ENCODE results near the gene PRR15L. TPM values are rescaled to one million over a fixed set of nuclear protein-coding genes. Genes with fewer than 3 reads are reported as not detected.

Gene PRR15L
- total and polyA plus RNA-seq, 8 donors = 28.2 to 56.2 (median 40.8) TPM

GRCh38 chr17:47994724-47995123, 37.0 kb upstream of the PRR15L start:
- H3K27me3 ChIP-seq = peaks cover 0 to 38% of the 10 kb centered on the region in 2 donors
- intact Hi-C loops (cut with DNase I) = no loop called here
- DNase-seq (no peak), ATAC-seq (no peak)
- H3K36me3 ChIP-seq = no peaks in the 10 kb centered on the region
- no peaks in the 10 kb centered on the region for H3K4me1 ChIP-seq
- H3K4me3 ChIP-seq = no peak overlapping the region
- TF ChIP-seq CTCF (IDR thresholded peaks at IDR 0.05) = no peak
- H3K9me3 ChIP-seq = no peaks in the 10 kb centered on the region
- no peak overlapping the region for H3K27ac ChIP-seq

DNA sequence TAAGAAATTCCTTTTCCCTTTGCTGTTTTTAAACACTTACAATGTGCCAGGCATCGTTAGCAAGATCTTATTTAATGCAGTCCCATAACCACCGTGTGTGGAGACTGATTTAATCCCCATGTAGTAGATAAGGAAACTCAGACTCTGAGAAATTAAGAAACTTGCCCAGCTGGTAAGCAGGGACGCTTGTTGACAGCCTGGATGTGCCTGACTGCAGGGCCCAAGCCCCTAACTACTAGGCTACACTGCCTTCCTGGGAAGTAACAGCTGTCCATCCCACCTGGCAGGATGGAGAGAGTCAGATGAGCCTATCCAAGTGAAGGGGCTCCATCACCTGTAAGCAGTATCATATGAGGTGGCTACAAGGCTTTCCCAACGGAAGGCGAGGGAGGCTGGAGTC, 36.3 kb upstream of the PRR15L start:
- TF ChIP-seq CTCF (IDR thresholded peaks at IDR 0.05) = no peak
- DNase-seq (no peak), ATAC-seq (no peak)
- no peak overlapping the region for H3K4me3 ChIP-seq
- H3K9me3 ChIP-seq = no peaks in the 10 kb centered on the region
- H3K4me1 ChIP-seq = no peaks in the 10 kb centered on the region
- intact Hi-C loops (cut with DNase I) = no loop called here
- H3K27me3 ChIP-seq = peaks cover 0 to 38% of the 10 kb centered on the region in 2 donors
- H3K27ac ChIP-seq = no peak overlapping the region
- no peaks in the 10 kb centered on the region for H3K36me3 ChIP-seq

- H3K36me3 ChIP-seq = no peaks in the 10 kb centered on the region
Measured at GRCh38 chr17:47993031-47993564, 35.4 kb upstream of the PRR15L start.

GRCh38 chr17:47992216-47992615, 34.5 kb upstream of the PRR15L start:
- H3K4me1 ChIP-seq = no peaks in the 10 kb centered on the region
- no peak overlapping the region for H3K27ac ChIP-seq
- H3K27me3 ChIP-seq = peaks cover 0 to 24% of the 10 kb centered on the region in 2 donors
- DNase-seq (no peak), ATAC-seq (no peak)
- intact Hi-C loops (cut with DNase I) = no loop called here
- no peak overlapping the region for H3K4me3 ChIP-seq
- no peaks in the 10 kb centered on the region for H3K9me3 ChIP-seq
- TF ChIP-seq CTCF (IDR thresholded peaks at IDR 0.05) = no peak
- H3K36me3 ChIP-seq = no peaks in the 10 kb centered on the region

More at GRCh38 chr17:47993031-47993564, 35.4 kb upstream of the PRR15L start:
- Histone ChIP-seq H3K4me1 (no peaks in the 10 kb centered on the region), H3K9me3 (no peaks in the 10 kb centered on the region), H3K4me3 (no peak overlapping the region), H3K27me3 (peaks cover 0 to 32% of the 10 kb centered on the region in 2 donors), H3K27ac (no peak overlapping the region)
- DNase-seq = no peak
- no peak for TF ChIP-seq CTCF (IDR thresholded peaks at IDR 0.05)
- ATAC-seq = no peak
- intact Hi-C loops (cut with DNase I) = no loop called here

- TF ChIP-seq CTCF (IDR thresholded peaks at IDR 0.05) = no peak
- Histone ChIP-seq H3K27me3 (peaks cover 0 to 19% of the 10 kb centered on the region in 2 donors), H3K9me3 (no peaks in the 10 kb centered on the region), H3K4me1 (no peaks in the 10 kb centered on the region), H3K36me3 (no peaks in the 10 kb centered on the region), H3K4me3 (no peak overlapping the region), H3K27ac (no peak overlapping the region)
- DNase-seq (no peak), ATAC-seq (no peak)
- intact Hi-C loops (cut with DNase I) = no loop called here
Measured at GRCh38 chr17:47990962-47991731, 33.5 kb upstream of the PRR15L start.

Data from left lung (tissue), 10 donors.